HUES6 (cell line): Measurements from ENCODE around the gene SPG7.

Source experiments
- H3K27ac ChIP-seq: 2 replicates; pipeline ENCODE4 v1.7.0; 2013; ENCODE audit warnings: low read depth, mild to moderate bottlenecking, low read length, inconsistent platforms
- H3K27me3 ChIP-seq: 2 replicates; pipeline ENCODE4 v1.6.1; 2013; ENCODE audit warnings: low read length; ENCODE audit not compliant: control insufficient read depth, insufficient read depth
- H3K36me3 ChIP-seq: 2 replicates; pipeline ENCODE4 v1.6.1; 2013; ENCODE audit warnings: low read length; ENCODE audit not compliant: control insufficient read depth, insufficient read depth
- H3K4me1 ChIP-seq: 2 replicates; pipeline ENCODE4 v1.6.1; 2013; ENCODE audit warnings: low read length; ENCODE audit not compliant: control insufficient read depth, insufficient read depth
- H3K4me3 ChIP-seq: 2 replicates; pipeline ENCODE4 v1.5.1; 2013; ENCODE audit warnings: low read depth, low read length
- H3K9ac ChIP-seq: one replicate; pipeline ENCODE4 v1.6.1; 2013; ENCODE audit warnings: mild to moderate bottlenecking, low read length
- H3K9me3 ChIP-seq: 2 replicates; pipeline ENCODE4 v1.6.1; 2013; ENCODE audit warnings: low read depth, low read length; ENCODE audit not compliant: control insufficient read depth, insufficient read depth

Gene SPG7

GRCh38 chr16:89502081-89502843 lies 5.9 kb upstream of the SPG7 start:
- Histone ChIP-seq H3K9ac (no peak overlapping the region), H3K27ac (no peak overlapping the region), H3K4me3 (no peak overlapping the region)

GRCh38 chr16:89504091-89504490 lies 4.1 kb upstream of the SPG7 start:
- H3K4me3 ChIP-seq = no peak overlapping the region
- peaks cover 10% of the 10 kb centered on the region for H3K4me1 ChIP-seq
- H3K9me3 ChIP-seq = peaks cover 2% of the 10 kb centered on the region; the same call in 1 of the 2 replicates
- no peaks in the 10 kb centered on the region for H3K27me3 ChIP-seq
- no peak overlapping the region for H3K9ac ChIP-seq
- no peaks in the 10 kb centered on the region for H3K36me3 ChIP-seq
- H3K27ac ChIP-seq = no peak overlapping the region

More at GRCh38 chr16:89502081-89502843, 5.9 kb upstream of the SPG7 start:
- no peaks in the 10 kb centered on the region for H3K27me3 ChIP-seq
- H3K36me3 ChIP-seq = peaks cover 3% of the 10 kb centered on the region; the same call in 1 of the 2 replicates
- peaks cover 2% of the 10 kb centered on the region; the same call in 1 of the 2 replicates for H3K9me3 ChIP-seq
- peaks cover 6% of the 10 kb centered on the region for H3K4me1 ChIP-seq

GRCh38 chr16:89505204-89506112 lies 2.7 kb upstream of the SPG7 start:
- Histone ChIP-seq H3K4me3 (no peak overlapping the region), H3K27ac (no peak overlapping the region), H3K4me1 (peaks cover 11% of the 10 kb centered on the region), H3K27me3 (no peaks in the 10 kb centered on the region), H3K36me3 (peaks cover 2% of the 10 kb centered on the region), H3K9me3 (peaks cover 2% of the 10 kb centered on the region; the same call in 1 of the 2 replicates), H3K9ac (no peak overlapping the region)

GRCh38 chr16:89506113-89506504 lies 2.1 kb upstream of the SPG7 start:
- peaks cover 9% of the 10 kb centered on the region for H3K36me3 ChIP-seq
- H3K4me3 ChIP-seq = no peak overlapping the region
- peaks cover 2% of the 10 kb centered on the region; the same call in 1 of the 2 replicates for H3K9me3 ChIP-seq
- no peak overlapping the region for H3K9ac ChIP-seq
- no peak overlapping the region for H3K27ac ChIP-seq
- H3K4me1 ChIP-seq = peaks cover 11% of the 10 kb centered on the region
- no peaks in the 10 kb centered on the region for H3K27me3 ChIP-seq

GRCh38 chr16:89506791-89507191 lies 1.4 kb upstream of the SPG7 start:
- Histone ChIP-seq H3K4me3 (peak overlapping the region; percentile 97), H3K27ac (no peak overlapping the region), H3K9ac (peak overlapping the region; percentile 96), H3K27me3 (no peaks in the 10 kb centered on the region), H3K36me3 (peaks cover 16% of the 10 kb centered on the region), H3K4me1 (peaks cover 11% of the 10 kb centered on the region), H3K9me3 (peaks cover 2% of the 10 kb centered on the region; the same call in 1 of the 2 replicates)

- peaks cover 11% of the 10 kb centered on the region for H3K4me1 ChIP-seq
These were observed 879 bp upstream of the SPG7 start for GRCh38 chr16:89507214-89507833.

GRCh38 chr16:89510526-89510925 lies 2.3 kb downstream of the SPG7 start:
- Histone ChIP-seq H3K4me3 (no peak overlapping the region), H3K4me1 (peaks cover 11% of the 10 kb centered on the region), H3K9ac (no peak overlapping the region), H3K36me3 (peaks cover 40% of the 10 kb centered on the region), H3K27me3 (no peaks in the 10 kb centered on the region), H3K27ac (no peak overlapping the region), H3K9me3 (peaks cover under 1% of the 10 kb centered on the region; the same call in 1 of the 2 replicates)

More at GRCh38 chr16:89507214-89507833, 879 bp upstream of the SPG7 start:
- Histone ChIP-seq H3K4me3 (peak overlapping the region; percentile 97), H3K9me3 (peaks cover 2% of the 10 kb centered on the region; the same call in 1 of the 2 replicates), H3K9ac (peak overlapping the region; percentile 96), H3K27me3 (no peaks in the 10 kb centered on the region), H3K36me3 (peaks cover 20% of the 10 kb centered on the region), H3K27ac (peak overlapping the region; percentile 98; the same call in 1 of the 2 replicates)

GRCh38 chr16:89511374-89511773 lies 3.2 kb downstream of the SPG7 start:
- Histone ChIP-seq H3K4me1 (peaks cover 11% of the 10 kb centered on the region), H3K9me3 (no peaks in the 10 kb centered on the region), H3K9ac (no peak overlapping the region), H3K4me3 (no peak overlapping the region), H3K27ac (no peak overlapping the region), H3K36me3 (peaks cover 46% of the 10 kb centered on the region), H3K27me3 (no peaks in the 10 kb centered on the region)

- peaks cover 4% of the 10 kb centered on the region; the same call in 1 of the 2 replicates for H3K4me1 ChIP-seq
- peaks cover 55% of the 10 kb centered on the region for H3K36me3 ChIP-seq
- H3K9ac ChIP-seq = no peak overlapping the region
- H3K4me3 ChIP-seq = no peak overlapping the region
- H3K9me3 ChIP-seq = no peaks in the 10 kb centered on the region
- no peaks in the 10 kb centered on the region for H3K27me3 ChIP-seq
- H3K27ac ChIP-seq = no peak overlapping the region
These were observed 4.2 kb downstream of the SPG7 start for GRCh38 chr16:89512453-89512852.

- H3K36me3 ChIP-seq = peaks cover 80% of the 10 kb centered on the region
- no peaks in the 10 kb centered on the region for H3K27me3 ChIP-seq
- H3K9ac ChIP-seq = no peak overlapping the region
- H3K4me3 ChIP-seq = no peak overlapping the region
- no peak overlapping the region for H3K27ac ChIP-seq
- 0 out of 2 replicates have a peak, but pooled peaks cover under 1% of the 10 kb centered on the region for H3K4me1 ChIP-seq
- H3K9me3 ChIP-seq = no peaks in the 10 kb centered on the region
These were observed 8.9 kb downstream of the SPG7 start for GRCh38 chr16:89517128-89517527.
